Measurements from ENCODE around the gene HBQ1.
"Not testable (repeated sequence)": the region's sequence is repeated elsewhere in the genome, so short reads cannot be mapped to it uniquely, and the experiment has no call there.

The HBQ1 gene

DNA sequence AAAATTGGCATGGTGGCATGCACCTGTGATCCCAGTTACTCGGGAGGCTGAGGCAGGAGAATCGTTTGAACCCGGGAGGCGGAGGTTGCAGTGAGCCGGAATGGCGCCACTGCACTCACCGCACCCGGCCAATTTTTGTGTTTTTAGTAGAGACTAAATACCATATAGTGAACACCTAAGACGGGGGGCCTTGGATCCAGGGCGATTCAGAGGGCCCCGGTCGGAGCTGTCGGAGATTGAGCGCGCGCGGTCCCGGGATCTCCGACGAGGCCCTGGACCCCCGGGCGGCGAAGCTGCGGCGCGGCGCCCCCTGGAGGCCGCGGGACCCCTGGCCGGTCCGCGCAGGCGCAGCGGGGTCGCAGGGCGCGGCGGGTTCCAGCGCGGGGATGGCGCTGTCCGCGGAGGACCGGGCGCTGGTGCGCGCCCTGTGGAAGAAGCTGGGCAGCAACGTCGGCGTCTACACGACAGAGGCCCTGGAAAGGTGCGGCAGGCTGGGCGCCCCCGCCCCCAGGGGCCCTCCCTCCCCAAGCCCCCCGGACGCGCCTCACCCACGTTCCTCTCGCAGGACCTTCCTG lies at the start of gene HBQ1:
Gene HBQ1, plus strand, starts transcription at position 359 of the 575 bp plus-strand sequence. Its CDS starts 28 bp downstream, at position 387.
- peak in 1 of 2 experiments; percentile 24 for DNase-seq (ENCODE audit: low read depth in 2 of 2)

DNA sequence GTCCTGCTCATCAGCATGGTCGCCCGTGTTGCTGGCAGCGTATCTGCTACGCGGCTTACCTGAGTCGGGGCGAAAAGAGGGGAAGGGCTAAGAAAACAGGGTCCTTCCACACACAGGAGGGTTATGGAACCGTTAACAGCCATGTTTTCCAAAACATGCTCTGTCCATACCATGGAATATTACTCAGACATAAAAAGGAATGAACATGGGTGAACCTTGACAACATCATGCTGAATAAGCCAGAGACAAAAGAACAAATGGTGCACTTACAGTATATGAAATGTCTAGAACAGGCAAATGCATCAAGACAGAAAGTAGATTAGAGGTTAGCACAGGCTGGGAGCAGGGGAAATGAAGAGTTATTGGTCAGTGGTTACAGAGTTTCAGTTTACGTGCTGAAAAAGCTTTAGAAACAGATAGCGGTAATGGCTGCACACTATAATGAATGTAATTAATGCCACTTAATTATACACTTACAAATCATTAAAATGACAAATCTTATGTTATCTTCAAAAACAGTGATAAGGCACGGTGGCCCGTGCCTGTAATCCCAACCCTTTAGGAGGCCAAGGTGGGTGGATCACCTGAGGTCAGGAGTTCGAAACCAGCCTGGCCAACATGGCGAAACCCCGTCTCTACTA lies 49.6 kb upstream of the HBQ1 start:
- no peak for DNase-seq (ENCODE audit: low read depth in 2 of 2)

DNA sequence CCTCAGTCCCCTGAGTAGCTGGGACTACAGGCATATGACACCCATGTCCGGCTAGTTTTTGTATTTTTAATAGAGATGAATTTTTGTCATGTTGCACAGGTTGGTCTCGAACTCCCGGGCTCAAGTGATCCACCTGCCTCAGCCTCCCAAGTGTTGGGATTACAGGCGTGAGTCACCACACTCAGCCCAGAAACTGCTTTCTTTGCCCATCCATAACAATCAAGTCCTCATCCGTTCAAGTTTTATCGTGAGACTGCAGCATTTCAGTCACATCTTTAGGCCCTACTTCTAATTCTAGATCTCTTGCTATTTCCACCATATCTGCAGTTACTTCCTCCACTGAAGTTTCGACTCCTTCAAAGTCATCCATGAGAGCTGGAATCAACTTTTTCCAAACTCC lies 48.1 kb upstream of the HBQ1 start:
- DNase-seq (ENCODE audit: low read depth in 2 of 2) = no peak

DNA sequence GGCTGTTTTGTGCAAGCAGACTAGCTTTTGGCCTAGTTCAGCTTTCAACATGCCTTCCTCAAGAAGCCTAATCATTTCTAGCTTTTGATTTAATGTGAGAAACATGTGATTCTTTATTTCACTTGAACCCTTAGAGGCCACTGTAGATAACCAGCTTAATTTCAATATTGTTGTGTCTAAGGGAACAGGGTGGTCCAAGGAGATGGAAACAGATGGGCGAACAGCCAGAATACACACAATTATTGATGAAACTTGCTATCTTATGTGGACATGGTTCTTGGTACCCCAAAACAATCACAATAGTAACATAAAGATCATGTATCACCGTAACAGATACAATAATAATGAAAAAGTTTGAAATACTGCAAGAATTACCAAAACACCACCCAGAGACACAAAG lies 46.5 kb upstream of the HBQ1 start:
- no peak for DNase-seq (ENCODE audit: low read depth in 2 of 2)

DNA sequence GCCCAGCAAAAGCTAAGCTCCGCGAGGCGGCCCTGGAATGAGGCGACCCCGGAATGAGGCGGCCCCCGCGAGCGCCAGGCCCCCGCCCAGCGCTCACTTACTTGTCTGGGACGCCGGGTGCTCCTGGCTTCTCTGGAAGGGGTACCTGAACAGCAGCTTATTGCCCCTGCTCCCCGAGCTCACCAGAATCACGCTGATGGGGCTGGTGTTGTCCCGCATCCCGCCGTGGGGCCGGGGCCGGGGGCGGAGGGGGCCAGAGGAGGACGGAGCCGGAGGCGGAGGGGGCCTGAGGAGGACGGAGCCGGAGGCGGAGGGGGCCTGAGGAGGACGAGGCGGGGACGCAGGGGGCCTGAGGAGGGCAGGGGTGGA lies 42.2 kb upstream of the HBQ1 start:
- no peak for DNase-seq (ENCODE audit: low read depth in 2 of 2)

DNA sequence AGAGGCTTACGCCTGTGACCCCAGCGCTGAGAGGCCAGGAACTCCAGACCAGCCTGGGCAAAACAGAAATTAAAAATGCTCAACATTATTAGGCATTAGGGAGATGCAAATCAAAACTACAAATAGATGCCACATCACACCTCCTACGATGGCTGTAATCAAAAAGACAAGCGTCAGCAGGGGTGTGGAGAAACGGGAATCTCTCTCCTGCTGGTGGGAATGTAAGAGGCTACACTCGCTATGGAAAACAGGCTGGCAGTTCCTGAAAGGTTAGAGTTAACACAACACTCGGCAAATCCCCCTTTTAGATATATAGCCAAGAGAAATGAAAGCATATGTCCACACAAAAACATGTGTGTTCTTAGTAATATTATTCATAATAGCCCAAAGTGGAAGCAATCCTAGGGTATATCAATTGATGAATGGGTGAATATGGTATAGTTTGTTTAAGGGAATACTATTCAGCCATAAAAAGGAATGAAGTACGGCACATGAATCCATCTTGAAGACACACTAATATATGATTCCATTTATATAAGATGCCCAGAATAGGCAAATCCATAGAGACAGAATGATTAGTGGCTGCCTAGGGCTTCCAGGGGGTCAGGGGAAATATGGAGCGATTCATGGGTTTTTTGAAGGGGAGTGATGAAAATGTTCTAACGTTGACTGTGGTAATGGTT lies 39.9 kb upstream of the HBQ1 start:
- DNase-seq (ENCODE audit: low read depth in 2 of 2) = no peak

DNA sequence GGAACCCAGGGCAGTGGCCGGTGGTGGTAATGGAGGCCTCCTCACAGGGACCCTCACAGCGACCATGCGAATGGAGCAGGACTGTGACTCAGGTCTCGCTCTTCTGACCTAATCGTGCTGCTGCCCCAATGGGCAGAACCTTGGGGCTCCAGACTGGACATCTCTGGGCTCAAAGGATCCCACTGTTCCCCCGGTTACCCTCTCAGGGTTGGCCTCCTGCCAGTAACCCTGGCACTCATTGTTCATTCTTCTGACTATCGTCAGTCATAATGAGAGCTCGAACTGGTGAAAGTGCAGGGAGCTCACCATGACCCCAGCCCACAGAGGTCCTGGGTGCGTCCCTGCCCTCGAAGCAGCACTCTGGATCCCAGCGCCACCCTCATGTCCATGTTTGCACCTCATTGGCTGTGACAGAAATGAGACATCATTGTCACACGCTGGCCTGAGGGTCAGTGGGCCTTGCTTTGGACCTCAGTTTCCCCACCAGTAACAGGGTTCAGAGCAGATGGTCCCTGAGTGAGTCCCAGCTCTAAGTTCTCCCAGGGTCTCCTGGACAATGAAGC lies 37.8 kb upstream of the HBQ1 start:
- no peak for DNase-seq (ENCODE audit: low read depth in 2 of 2)

DNA sequence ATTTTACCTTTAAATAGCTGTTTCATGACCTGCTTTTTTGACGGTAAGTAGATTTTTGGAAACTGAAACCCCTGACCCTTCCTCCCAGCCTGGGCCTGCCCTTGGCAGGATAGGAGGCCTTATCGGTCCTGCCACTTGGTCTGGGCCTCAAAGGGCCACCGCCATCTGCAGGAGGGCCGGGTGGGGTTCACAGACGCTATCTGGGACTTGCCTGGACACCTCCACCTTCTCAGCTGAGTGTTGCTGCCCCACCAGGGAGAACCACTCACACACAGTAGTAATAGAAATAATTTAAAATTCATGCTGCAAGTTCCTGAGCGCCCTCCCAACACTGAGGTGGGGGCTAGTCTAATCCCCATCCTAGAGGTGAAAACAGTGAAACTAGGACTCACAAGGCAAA lies 37.2 kb upstream of the HBQ1 start:
- DNase-seq (ENCODE audit: low read depth in 2 of 2) = no peak

DNA sequence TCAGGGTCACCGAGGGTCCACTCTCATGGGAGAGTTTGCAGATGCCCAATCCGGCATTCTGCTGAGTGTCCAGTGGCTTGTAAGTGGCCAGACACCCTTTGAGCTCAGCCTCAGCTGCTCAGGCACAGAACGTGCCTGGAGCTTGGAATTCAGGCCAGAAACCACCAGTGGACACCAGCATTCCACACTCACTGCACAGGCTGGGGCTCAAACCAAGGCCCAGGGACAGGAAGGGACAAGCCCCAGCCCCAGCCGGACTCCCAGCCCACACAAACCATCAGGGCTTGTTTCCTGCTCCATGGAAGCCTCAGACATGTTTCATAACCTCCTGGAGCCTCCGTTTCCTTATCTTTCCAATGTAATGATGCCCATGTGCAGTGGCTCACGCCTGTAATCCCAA lies 36.8 kb upstream of the HBQ1 start:
- DNase-seq (ENCODE audit: low read depth in 2 of 2) = no peak

DNA sequence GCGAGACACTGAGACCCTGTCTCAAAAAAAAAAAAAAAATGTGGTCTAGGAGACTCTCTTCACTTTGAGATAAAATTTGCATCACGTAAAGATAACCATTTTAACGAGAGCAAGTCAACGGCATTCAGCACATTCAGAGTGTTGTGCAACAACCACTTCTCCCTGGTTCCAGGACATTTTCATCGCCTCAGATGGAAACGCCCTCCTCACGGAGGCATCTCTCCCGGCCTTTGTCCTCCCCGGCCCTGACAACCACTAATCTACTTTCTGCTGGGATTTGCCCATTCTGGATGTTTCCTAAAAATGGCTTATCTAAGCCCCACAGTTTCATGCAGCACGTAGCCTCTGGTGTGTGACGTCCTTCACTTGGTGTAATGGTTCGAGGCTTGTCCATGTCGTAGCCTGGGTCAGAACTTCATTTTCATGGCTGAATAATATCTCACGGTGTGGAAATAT lies 35.4 kb upstream of the HBQ1 start:
- DNase-seq (ENCODE audit: low read depth in 2 of 2) = no peak

DNA sequence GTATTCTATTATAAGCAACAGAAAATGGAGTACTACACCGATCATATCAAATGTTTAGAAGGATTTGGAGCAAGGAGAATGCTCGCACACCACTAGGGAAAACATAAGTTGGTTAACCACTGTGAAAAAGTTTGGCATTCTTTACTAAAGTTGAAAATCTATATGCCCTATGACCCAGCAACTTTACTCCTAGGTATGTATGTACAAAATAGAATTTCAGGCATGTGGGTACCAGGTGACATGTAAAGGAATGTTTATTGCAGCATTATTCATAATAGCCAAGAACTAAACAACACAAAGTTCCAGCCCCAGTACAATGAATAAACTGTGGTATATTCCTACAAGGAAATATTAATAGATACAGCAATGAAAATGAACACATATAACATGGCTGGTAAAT lies 33.6 kb upstream of the HBQ1 start:
- DNase-seq (ENCODE audit: low read depth in 2 of 2) = no peak

DNA sequence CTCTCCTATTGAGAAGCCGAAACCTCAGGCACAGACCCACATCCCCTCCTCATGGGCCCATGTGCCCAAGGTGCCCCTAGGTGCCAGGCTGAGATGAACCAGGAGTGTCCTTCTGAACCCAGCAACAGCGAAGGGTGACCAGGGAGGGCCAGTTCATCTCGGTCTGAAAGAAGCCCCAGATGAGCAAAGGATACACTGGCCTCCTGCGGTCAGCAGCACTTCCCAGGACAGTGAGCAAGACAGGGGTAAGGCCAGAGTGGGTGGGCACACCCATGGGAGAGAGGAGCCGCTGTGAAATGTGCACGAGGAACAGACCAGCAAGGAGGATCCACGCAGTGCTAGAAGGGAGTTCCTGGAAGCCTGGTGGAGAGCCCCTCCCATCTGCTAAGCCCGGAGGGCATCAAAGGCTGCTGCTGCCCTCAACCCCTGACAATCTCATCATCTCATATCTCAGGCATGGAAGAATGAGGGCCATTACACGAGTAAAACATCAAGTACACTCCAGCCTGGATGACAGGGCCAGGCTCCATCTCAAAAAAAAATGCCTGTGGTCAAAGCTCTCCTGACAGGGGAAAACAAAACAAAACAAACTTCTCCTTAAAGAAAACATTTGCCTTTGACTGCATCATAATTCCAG lies 31.1 kb upstream of the HBQ1 start:
- no peak for DNase-seq (ENCODE audit: low read depth in 2 of 2)

DNA sequence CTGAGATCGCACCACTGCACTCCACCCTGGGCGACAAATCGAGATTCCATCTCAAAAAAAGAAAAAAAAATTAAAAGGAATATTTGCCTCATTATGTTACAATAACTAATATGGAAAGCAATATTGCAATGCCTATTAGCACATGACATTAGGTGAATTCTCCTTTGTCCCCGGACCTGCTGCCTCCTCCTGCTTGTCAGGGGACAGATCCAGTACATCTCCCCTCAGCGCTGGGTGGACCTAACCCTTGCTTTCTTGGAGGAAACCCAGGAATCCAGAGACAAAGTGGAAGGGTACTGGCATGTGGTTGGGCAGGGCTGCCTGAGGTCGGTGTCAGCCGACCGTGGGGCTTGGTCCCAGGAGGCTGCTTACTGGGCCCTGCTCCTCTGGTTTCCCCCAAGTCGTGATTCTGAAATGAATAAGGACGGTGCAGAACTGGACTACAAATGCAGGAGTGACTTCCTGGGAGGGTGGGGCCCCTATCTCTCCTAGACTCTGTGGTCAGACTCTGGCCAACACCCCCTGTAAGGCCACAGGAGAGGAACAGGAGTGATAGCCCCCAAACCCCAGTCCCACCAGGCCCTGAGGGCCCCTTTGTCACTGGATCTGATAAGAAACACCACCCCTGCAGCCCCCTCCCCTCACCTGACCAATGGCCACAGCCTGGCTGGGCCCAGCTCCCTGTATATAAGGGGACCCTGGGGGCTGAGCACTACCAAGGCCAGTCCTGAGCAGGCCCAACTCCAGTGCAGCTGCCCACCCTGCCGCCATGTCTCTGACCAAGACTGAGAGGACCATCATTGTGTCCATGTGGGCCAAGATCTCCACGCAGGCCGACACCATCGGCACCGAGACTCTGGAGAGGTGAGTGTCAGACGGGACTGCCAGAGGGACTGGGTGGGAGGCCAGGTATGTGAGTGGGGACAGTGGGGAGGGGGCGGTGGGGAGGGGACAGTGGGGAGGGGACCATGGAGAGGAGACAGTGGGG lies 27.8 kb upstream of the HBQ1 start, which contains the start of gene HBZ:
Gene HBZ, plus strand, starts transcription at position 504 of the 988 bp plus-strand sequence. Its CDS starts 266 bp downstream, at position 770.
- no peak for DNase-seq (ENCODE audit: low read depth in 2 of 2)

DNA sequence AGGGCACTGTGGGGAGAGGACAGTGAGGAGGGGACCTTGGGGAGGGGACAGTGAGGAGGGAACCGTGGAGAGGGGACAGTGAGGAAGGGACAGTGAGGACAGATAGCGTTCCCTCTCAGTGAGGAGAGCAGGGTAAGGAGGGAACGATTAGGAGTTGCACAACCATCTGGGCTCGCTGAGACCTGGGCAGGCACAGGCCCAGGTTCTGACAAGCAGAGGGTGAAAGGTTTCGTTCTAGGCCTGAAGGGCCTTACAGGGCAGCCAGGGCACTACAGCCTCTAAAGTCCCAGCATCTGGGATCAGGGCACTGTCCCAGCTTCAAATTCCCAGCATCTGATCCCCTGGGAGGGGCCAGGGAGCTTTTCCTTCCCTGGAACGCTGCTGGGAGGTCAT lies 27.1 kb upstream of the HBQ1 start:
- DNase-seq (ENCODE audit: low read depth in 2 of 2) = not testable (repeated sequence)

DNA sequence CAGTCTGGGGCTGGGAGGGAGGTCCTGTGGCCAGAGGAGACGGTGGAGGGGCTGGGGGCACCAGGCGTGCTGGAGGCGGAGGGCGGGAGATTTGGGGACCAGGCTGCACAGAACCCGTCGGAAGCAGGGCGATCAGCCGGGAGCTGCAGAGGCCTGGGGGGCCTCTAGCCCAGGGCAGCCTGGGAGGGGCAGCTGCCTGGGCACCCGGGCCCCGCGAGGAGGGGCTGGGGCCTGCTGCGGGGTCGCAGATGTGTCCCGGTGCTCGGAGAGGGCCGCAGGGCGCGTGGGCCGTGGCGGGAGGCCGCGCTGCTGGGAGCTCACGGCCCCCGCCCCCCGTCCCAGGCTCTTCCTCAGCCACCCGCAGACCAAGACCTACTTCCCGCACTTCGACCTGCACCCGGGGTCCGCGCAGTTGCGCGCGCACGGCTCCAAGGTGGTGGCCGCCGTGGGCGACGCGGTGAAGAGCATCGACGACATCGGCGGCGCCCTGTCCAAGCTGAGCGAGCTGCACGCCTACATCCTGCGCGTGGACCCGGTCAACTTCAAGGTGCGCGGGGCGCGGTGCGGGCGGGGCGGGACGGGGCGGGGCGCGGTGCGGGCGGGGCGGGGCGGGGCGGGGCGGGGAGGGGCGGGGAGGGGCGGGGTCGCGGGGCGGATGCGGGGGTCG lies 26.6 kb upstream of the HBQ1 start:
- not testable (repeated sequence) for DNase-seq (ENCODE audit: low read depth in 2 of 2)

DNA sequence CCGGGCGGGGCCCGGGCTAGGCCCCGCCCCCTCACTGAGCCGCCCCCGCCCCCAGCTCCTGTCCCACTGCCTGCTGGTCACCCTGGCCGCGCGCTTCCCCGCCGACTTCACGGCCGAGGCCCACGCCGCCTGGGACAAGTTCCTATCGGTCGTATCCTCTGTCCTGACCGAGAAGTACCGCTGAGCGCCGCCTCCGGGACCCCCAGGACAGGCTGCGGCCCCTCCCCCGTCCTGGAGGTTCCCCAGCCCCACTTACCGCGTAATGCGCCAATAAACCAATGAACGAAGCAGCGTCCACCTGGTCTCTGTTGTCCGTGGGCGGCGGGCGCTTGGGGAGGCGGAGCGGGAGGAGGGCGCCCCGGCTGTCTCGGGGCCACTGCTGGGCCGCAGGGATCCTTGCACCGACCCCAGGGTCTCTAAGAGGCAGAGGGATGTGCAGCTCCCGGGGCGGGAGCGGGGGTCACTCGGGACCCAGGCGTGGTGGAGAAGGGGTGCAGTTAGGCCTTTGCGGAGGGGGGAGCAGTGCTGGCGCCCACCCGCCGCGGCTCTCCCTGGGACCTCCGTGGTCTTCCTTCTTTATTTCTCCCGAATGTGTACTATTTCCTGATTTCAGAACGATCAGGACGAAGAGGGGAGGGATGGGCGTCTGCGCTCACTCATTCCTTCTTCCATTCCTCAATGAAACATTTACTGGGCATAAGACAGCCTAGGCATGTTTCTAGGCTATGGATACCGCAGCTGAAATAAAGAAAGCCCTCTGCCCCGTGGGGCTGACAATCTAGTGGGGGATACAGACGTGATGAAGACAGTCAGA lies 25.8 kb upstream of the HBQ1 start:
- DNase-seq (ENCODE audit: low read depth in 2 of 2) = no peak

DNA sequence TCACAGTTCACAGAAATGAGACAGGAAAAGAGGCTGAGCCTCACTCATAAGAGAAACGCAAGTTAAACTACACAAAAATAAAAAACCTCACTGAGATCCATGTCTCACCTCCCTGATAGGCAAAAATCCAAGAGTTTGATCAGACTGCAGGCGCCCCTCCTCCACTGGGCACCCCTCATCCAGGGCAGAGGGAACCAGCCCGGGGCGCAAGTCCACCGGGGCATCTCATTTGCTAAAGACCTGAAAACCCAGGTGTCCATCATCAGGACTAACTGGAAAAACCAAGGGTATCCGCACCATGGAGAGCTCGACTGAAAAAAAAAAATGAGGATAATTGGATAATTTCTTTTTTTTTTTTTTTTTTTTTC lies 25.2 kb upstream of the HBQ1 start:
- DNase-seq (ENCODE audit: low read depth in 2 of 2) = no peak

DNA sequence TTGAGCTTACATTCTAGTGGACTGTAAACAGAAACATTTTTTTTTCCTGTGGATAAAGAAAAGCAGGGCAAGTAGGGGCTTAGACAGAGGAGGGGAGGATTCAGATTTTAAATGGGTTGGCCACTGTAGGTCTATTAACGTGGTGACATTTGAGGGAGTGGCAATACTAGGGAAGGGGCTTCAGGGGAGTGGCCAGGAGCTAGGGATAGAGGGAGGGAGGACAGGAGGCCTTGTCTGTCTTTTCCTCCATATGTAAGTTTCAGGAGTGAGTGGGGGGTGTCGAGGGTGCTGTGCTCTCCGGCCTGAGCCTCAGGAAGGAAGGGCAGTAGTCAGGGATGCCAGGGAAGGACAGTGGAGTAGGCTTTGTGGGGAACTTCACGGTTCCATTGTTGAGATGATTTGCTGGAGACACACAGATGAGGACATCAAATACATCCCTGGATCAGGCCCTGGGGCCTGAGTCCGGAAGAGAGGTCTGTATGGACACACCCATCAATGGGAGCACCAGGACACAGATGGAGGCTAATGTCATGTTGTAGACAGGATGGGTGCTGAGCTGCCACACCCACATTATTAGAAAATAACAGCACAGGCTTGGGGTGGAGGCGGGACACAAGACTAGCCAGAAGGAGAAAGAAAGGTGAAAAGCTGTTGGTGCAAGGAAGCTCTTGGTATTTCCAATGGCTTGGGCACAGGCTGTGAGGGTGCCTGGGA lies 21.0 kb upstream of the HBQ1 start:
- DNase-seq (ENCODE audit: low read depth in 2 of 2) = no peak

DNA sequence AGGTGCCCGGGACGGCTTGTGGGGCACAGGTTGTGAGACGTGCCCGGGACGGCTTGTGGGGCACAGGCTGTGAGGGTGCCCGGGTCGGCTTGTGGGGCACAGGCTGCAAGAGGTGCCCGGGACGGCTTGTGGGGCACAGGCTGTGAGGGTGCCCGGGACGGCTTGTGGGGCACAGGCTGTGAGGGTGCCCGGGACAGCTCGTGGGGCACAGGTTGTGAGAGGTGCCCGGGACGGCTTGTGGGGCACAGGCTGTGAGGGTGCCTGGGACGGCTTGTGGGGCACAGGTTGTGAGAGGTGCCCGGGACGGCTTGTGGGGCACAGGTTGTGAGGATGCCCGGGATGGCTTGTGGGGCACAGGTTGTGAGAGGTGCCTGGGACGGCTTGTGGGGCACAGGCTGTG lies 20.0 kb upstream of the HBQ1 start:
- not testable (repeated sequence) for DNase-seq (ENCODE audit: low read depth in 2 of 2)
